ENCODE data around the gene ARL6. TPM values are rescaled to one million over a fixed set of nuclear protein-coding genes. Genes with fewer than 3 reads are reported as not detected.

Gene ARL6
- total and polyA plus RNA-seq, 9 of the 15 experiments (the other 6 are each of a cell fraction or from before 2014, with no cell fraction given), result 0.91 to 2.9 (median 2.3) TPM

GRCh38 chr3:97742036-97742435, 22.5 kb upstream of the ARL6 start (continued):
- TF ChIP-seq, protein P1, sequence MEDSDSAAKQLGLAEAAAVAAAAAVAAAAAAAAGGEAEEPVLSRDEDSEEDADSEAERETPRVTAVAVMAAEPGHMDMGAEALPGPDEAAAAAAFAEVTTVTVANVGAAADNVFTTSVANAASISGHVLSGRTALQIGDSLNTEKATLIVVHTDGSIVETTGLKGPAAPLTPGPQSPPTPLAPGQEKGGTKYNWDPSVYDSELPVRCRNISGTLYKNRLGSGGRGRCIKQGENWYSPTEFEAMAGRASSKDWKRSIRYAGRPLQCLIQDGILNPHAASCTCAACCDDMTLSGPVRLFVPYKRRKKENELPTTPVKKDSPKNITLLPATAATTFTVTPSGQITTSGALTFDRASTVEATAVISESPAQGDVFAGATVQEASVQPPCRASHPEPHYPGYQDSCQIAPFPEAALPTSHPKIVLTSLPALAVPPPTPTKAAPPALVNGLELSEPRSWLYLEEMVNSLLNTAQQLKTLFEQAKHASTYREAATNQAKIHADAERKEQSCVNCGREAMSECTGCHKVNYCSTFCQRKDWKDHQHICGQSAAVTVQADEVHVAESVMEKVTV (CRISPR knock-in tag; IDR thresholded peaks at IDR 0.05), result no peak
- TF ChIP-seq TAL1 (IDR thresholded peaks at IDR 0.05) (no peak), SIX5 (IDR thresholded peaks at IDR 0.05; ENCODE audit: borderline replicate concordance in 1 of 2, insufficient read depth in 1 of 2, low read depth in 1 of 2, low read length in 2 of 2) (no peak), RHOXF2B (CRISPR knock-in tag; conservative IDR thresholded peaks at IDR 0.05) (no peak), SMAD2 (IDR thresholded peaks at IDR 0.05; ENCODE audit: low read depth, low read length) (no peak), PHB2 (IDR thresholded peaks at IDR 0.05; ENCODE audit: low read depth) (no peak), XRCC4 (IDR thresholded peaks at IDR 0.05; ENCODE audit: extremely low read depth, insufficient read depth, insufficient read length) (no peak)
- TF ChIP-seq, protein P2, sequence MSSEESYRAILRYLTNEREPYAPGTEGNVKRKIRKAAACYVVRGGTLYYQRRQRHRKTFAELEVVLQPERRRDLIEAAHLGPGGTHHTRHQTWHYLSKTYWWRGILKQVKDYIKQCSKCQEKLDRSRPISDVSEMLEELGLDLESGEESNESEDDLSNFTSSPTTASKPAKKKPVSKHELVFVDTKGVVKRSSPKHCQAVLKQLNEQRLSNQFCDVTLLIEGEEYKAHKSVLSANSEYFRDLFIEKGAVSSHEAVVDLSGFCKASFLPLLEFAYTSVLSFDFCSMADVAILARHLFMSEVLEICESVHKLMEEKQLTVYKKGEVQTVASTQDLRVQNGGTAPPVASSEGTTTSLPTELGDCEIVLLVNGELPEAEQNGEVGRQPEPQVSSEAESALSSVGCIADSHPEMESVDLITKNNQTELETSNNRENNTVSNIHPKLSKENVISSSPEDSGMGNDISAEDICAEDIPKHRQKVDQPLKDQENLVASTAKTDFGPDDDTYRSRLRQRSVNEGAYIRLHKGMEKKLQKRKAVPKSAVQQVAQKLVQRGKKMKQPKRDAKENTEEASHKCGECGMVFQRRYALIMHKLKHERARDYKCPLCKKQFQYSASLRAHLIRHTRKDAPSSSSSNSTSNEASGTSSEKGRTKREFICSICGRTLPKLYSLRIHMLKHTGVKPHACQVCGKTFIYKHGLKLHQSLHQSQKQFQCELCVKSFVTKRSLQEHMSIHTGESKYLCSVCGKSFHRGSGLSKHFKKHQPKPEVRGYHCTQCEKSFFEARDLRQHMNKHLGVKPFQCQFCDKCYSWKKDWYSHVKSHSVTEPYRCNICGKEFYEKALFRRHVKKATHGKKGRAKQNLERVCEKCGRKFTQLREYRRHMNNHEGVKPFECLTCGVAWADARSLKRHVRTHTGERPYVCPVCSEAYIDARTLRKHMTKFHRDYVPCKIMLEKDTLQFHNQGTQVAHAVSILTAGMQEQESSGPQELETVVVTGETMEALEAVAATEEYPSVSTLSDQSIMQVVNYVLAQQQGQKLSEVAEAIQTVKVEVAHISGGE (CRISPR knock-in tag; IDR thresholded peaks at IDR 0.05), result no peak
